GM23338 (cell line): ENCODE measurements around the gene EFNB3.

Experiments used
- CREB1 ChIP-seq: fragments of 250-450 bp; sonication (Bioruptor Pico); IDR thresholded peaks from 2 replicates; pipeline ENCODE4 v1.5.0; 2020; ENCODE audit warnings: low read depth, mild to moderate bottlenecking, moderate library complexity
- CTCF ChIP-seq, 2 experiments: fragments of 200-600 bp in 1 of 2; sonication (generic) in 1 of 2; conservative IDR thresholded peaks; 2 replicates each; pipeline versions ENCODE4 v1.5.1 to v1.6.1; 2016 to 2017; ENCODE audit warnings: antibody characterized with exemption in 2 of 2, low read depth in 2 of 2, mild to moderate bottlenecking in 2 of 2, moderate library complexity in 1 of 2
- ETS1 ChIP-seq: IDR thresholded peaks from 2 replicates; pipeline ENCODE4 v1.6.1; 2016; ENCODE audit warnings: antibody characterized with exemption
- EZH2 ChIP-seq: fragments of 200-600 bp; sonication (generic); IDR thresholded peaks from one replicate; pipeline ENCODE4 v1.8.0; 2017; ENCODE audit warnings: antibody characterized with exemption, mild to moderate bottlenecking, low read depth; ENCODE audit not compliant: unreplicated experiment
- EZH2phosphoT487 ChIP-seq: fragments of 200-600 bp; sonication (generic); IDR thresholded peaks from one replicate; pipeline ENCODE4 v1.8.1; 2018; ENCODE audit warnings: antibody characterized with exemption; ENCODE audit not compliant: unreplicated experiment
- JUNB ChIP-seq: IDR thresholded peaks from one replicate; pipeline ENCODE4 v1.6.1; 2016; ENCODE audit warnings: antibody characterized with exemption; ENCODE audit not compliant: unreplicated experiment
- POLR2AphosphoS5 ChIP-seq: IDR thresholded peaks from 2 replicates; pipeline ENCODE4 v1.6.1; 2016; ENCODE audit warnings: antibody characterized with exemption, low read depth
- REST ChIP-seq: IDR thresholded peaks from one replicate; pipeline ENCODE4 v1.6.1; 2018; ENCODE audit warnings: antibody characterized with exemption; ENCODE audit not compliant: unreplicated experiment
- ZNF114 ChIP-seq: fragments of 250-450 bp; sonication (Bioruptor Pico); IDR thresholded peaks from 2 replicates; pipeline ENCODE4 v1.5.0; 2020; ENCODE audit warnings: mild to moderate bottlenecking, moderate library complexity
- ZNF331 ChIP-seq: fragments of 250-450 bp; sonication (Bioruptor Pico); IDR thresholded peaks from 2 replicates; pipeline ENCODE4 v1.5.0; 2020; ENCODE audit warnings: low read depth, mild to moderate bottlenecking, moderate library complexity

- TF ChIP-seq CTCF (conservative IDR thresholded peaks at IDR 0.05; ENCODE audit: low read depth in 2 of 2) (no peak), ZNF114 (CRISPR knock-in tag) (no peak), ZNF331 (CRISPR knock-in tag) (no peak), JUNB (no peak), POLR2AphosphoS5 (no peak), EZH2 (no peak), EZH2phosphoT487 (no peak), REST (no peak), CREB1 (CRISPR knock-in tag) (no peak), ETS1 (no peak)
Measured at GRCh38 chr17:7695586-7695985, 9.4 kb upstream of the EFNB3 start.
